Ishikawa (cell line): ENCODE results near the gene CACNA1C.

ENCODE experiments used
- EP300 ChIP-seq: IDR thresholded peaks from 2 replicates; pipeline ENCODE4 v1.6.1; 2012; ENCODE audit warnings: borderline replicate concordance
- MAX ChIP-seq: IDR thresholded peaks from 2 replicates; pipeline ENCODE4 v1.6.1; 2012
- RAD21 ChIP-seq: IDR thresholded peaks from 2 replicates; pipeline ENCODE4 v1.6.1; 2012; ENCODE audit warnings: low read depth
- REST ChIP-seq: IDR thresholded peaks from 2 replicates; pipeline ENCODE4 v1.6.1; 2012; ENCODE audit warnings: low read depth, mild to moderate bottlenecking
- TEAD4 ChIP-seq: IDR thresholded peaks from 2 replicates; pipeline ENCODE4 v1.6.1; 2012
- USF1 ChIP-seq: IDR thresholded peaks from 2 replicates; pipeline ENCODE4 v1.6.1; 2012

- TF ChIP-seq MAX (no peak), RAD21 (no peak), REST (no peak), TEAD4 (no peak), EP300 (no peak), USF1 (no peak)
Observed at GRCh38 chr12:2401040-2401439, 348.3 kb downstream of the CACNA1C start.
